Subcutaneous preadipocyte (primary cell): ENCODE results near the gene GCSAML. TPM values are rescaled to one million over a fixed set of nuclear protein-coding genes. Genes with fewer than 3 reads are reported as not detected.

Experiments
- small RNA-seq: library from RNA; depleted of rRNA; stranded (forward); fragments of <200 nt; gene quantifications from one replicate; pipeline ENCODE3, GENCODE V24; 2012
- total RNA-seq: library from RNA; depleted of rRNA; stranded (reverse); fragments of >200 nt; gene quantifications from 2 replicates; pipeline ENCODE4 v1.2.3, GENCODE V29; 2012

GCSAML gene
- total RNA-seq = not detected in 2 replicates

GRCh38 chr1:247548769-247549182 is at the start of gene GCSAML:
GCSAML (plus strand) TSS chr1:247549134; CDS start chr1:247549192, 58 bp downstream.

GRCh38 chr1:247536340-247536739 is 12.6 kb upstream of the GCSAML start, which contains the start of gene OR2C3:
OR2C3 (minus strand) TSS chr1:247536440; CDS start chr1:247532511, 3,929 bp downstream.

GRCh38 chr1:247588060-247588459 is 39.1 kb downstream of the GCSAML start, which contains the start of gene OR2G2:
OR2G2 (plus strand) TSS chr1:247588360; CDS start chr1:247588360, 0 bp downstream.

GRCh38 chr1:247605286-247605685 is 56.4 kb downstream of the GCSAML start, which contains the start of gene OR2G3:
OR2G3 (plus strand) TSS chr1:247605586; CDS start chr1:247605586, 0 bp downstream.

Small RNA genes within 50 kb of the gene (small RNA-seq; reads per million reads assigned to genes)
- not detected for gene RF00026

Other genes with a start within 250 kb of the GCSAML start
- 16.5 and 20.9 TPM in 2 replicates for gene ZNF496, start 217.3 kb upstream of the GCSAML start, total RNA-seq
- gene NLRP3, start 133.0 kb upstream of the GCSAML start, total RNA-seq = not detected in 2 replicates
- not detected in 2 replicates for gene OR2B11, start 91.0 kb upstream of the GCSAML start, total RNA-seq
- gene OR2C3, start 12.7 kb upstream of the GCSAML start, total RNA-seq = not detected in 2 replicates
- not detected in 2 replicates for gene OR2G2, start 39.2 kb downstream of the GCSAML start, total RNA-seq
- not detected in 2 replicates for gene OR2G3, start 56.5 kb downstream of the GCSAML start, total RNA-seq
- not detected in 2 replicates for gene OR13G1, start 130.6 kb downstream of the GCSAML start, total RNA-seq
- not detected in 2 replicates for gene OR6F1, start 167.5 kb downstream of the GCSAML start, total RNA-seq
- gene OR14K1, start 189.5 kb downstream of the GCSAML start, total RNA-seq = not detected in 2 replicates
- not detected in 2 replicates for gene OR14A2, start 199.0 kb downstream of the GCSAML start, total RNA-seq
- not detected in 2 replicates for gene OR1C1, start 211.4 kb downstream of the GCSAML start, total RNA-seq